Loucy (cell line): ENCODE measurements around the gene SIK3.

Source experiments
- H2AFZ ChIP-seq: fragments of 200-600 bp; sonication (generic); 2 replicates; pipeline ENCODE4 v1.6.0; 2016; ENCODE audit warnings: antibody characterized with exemption, mild to moderate bottlenecking, low read length, moderate library complexity
- H3F3A ChIP-seq: fragments of 200-600 bp; 2 replicates; pipeline ENCODE4 v1.6.0; 2016; ENCODE audit warnings: antibody characterized with exemption, low read depth, mild to moderate bottlenecking
- H3K27me3 ChIP-seq: fragments of 200-600 bp; sonication (generic); 2 replicates; pipeline ENCODE4 v1.6.1; 2014; ENCODE audit warnings: low read length, mild to moderate bottlenecking; ENCODE audit not compliant: insufficient read depth, poor library complexity, severe bottlenecking
- H3K36me3 ChIP-seq: fragments of 200-600 bp; sonication (generic); 2 replicates; pipeline ENCODE4 v1.6.1; 2016; ENCODE audit warnings: low read length; ENCODE audit not compliant: insufficient read depth
- H3K4me1 ChIP-seq: fragments of 200-600 bp; sonication (generic); 2 replicates; pipeline ENCODE4 v1.5.1; 2014; ENCODE audit warnings: low read length, mild to moderate bottlenecking; ENCODE audit not compliant: insufficient read depth, poor library complexity, severe bottlenecking
- H3K4me2 ChIP-seq: fragments of 200-600 bp; sonication (generic); 2 replicates; pipeline ENCODE4 v1.6.0; 2014; ENCODE audit warnings: antibody characterized with exemption, low read length, low read depth, mild to moderate bottlenecking; ENCODE audit not compliant: poor library complexity, severe bottlenecking
- H3K4me3 ChIP-seq: fragments of 200-600 bp; sonication (generic); 2 replicates; pipeline ENCODE4 v1.5.1; 2014; ENCODE audit warnings: low read length, mild to moderate bottlenecking, mixed read lengths; ENCODE audit not compliant: poor library complexity, severe bottlenecking
- H3K79me2 ChIP-seq: fragments of 200-600 bp; sonication (generic); 2 replicates; pipeline ENCODE4 v1.6.1; 2014; ENCODE audit warnings: low read length; ENCODE audit not compliant: insufficient read depth
- H3K9ac ChIP-seq: fragments of 200-600 bp; sonication (generic); 2 replicates; pipeline ENCODE4 v1.6.0; 2014; ENCODE audit warnings: mild to moderate bottlenecking, low read depth, low read length, moderate library complexity; ENCODE audit not compliant: poor library complexity, severe bottlenecking
- H3K9me2 ChIP-seq: fragments of 200-600 bp; sonication (generic); replicated peaks from 2 replicates; pipeline ENCODE4 v1.6.1; 2016; ENCODE audit warnings: low read depth, low read length, mixed read lengths
- H3K9me3 ChIP-seq: fragments of 200-600 bp; sonication (generic); 2 replicates; pipeline ENCODE4 v1.6.1; 2014; ENCODE audit warnings: mild to moderate bottlenecking, antibody characterized with exemption, low read length, low read depth; ENCODE audit not compliant: insufficient read depth
- H4K20me1 ChIP-seq: fragments of 200-600 bp; sonication (generic); 2 replicates; pipeline ENCODE4 v1.6.0; 2014; ENCODE audit warnings: antibody characterized with exemption, low read length, mild to moderate bottlenecking; ENCODE audit not compliant: insufficient read depth, poor library complexity, severe bottlenecking
- CTCF ChIP-seq: fragments of 200-600 bp; sonication (generic); conservative IDR thresholded peaks from 2 replicates; pipeline ENCODE4 v1.5.1; 2014; ENCODE audit warnings: mild to moderate bottlenecking, antibody characterized with exemption, low read length
- EZH2phosphoT487 ChIP-seq: fragments of 200-600 bp; IDR thresholded peaks from 2 replicates; pipeline ENCODE4 v1.6.1; 2018; ENCODE audit warnings: antibody characterized with exemption, mild to moderate bottlenecking, moderate library complexity, borderline replicate concordance

Gene SIK3

DNA sequence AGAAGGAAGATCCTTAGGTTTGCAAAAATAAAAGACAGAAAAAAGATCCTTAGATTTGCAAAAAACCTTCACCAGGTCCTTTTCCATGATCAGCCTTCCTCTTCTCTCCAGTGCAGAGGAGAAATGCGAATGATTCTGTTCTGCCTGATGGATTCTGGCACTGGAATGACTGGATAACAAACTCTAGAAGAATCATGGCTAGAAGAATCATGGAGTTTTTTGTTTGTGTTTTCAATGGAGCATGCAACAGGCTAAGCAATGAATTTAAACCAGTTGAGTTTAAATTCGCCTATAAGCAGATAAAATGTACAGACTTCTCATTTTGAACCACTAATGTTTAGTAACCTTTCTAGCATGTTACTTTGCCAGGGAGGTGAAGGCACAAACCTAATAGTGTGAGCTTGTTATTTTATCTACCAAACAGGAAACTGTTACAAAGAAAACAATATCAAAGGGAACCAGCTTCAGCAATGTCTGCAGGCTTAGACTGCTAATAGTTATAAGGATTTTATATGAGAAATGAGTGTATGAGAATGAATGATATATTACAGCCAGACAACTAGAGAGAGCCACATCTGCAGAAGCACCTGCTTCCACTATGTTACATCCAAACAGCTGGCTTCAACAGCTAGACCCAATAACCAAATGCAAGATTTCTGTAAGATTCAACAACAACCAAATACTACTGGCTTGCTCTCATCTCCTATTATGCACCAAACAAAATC is 196.1 kb downstream of the SIK3 start:
- Histone ChIP-seq H3K4me1 (peaks cover 19% of the 10 kb centered on the region), H3K9ac (no peak overlapping the region), H2AFZ (no peak overlapping the region), H3K9me3 (0 out of 2 replicates have a peak, but pooled peaks cover 2% of the 10 kb centered on the region), H3F3A (no peaks in the 10 kb centered on the region), H3K4me3 (no peak overlapping the region), H3K9me2 (no peaks in the 10 kb centered on the region), H4K20me1 (no peaks in the 10 kb centered on the region), H3K79me2 (no peaks in the 10 kb centered on the region), H3K4me2 (peak overlapping the region; percentile 19), H3K27me3 (no peaks in the 10 kb centered on the region), H3K36me3 (no peaks in the 10 kb centered on the region; the same call in 1 of the 2 replicates)
- no peak for TF ChIP-seq CTCF
- no peak for TF ChIP-seq EZH2phosphoT487

GRCh38 chr11:116901211-116901610 is 197.0 kb downstream of the SIK3 start:
- Histone ChIP-seq H3K9me3 (0 out of 2 replicates have a peak, but pooled peaks cover 2% of the 10 kb centered on the region), H3K9ac (no peak overlapping the region), H3K4me3 (no peak overlapping the region), H3K79me2 (no peaks in the 10 kb centered on the region), H3K27me3 (no peaks in the 10 kb centered on the region), H3F3A (no peaks in the 10 kb centered on the region), H3K4me1 (peaks cover 19% of the 10 kb centered on the region), H3K9me2 (no peaks in the 10 kb centered on the region), H3K4me2 (no peak overlapping the region), H2AFZ (no peak overlapping the region), H4K20me1 (no peaks in the 10 kb centered on the region), H3K36me3 (peaks cover 4% of the 10 kb centered on the region; the same call in 1 of the 2 replicates)
- TF ChIP-seq CTCF (no peak), EZH2phosphoT487 (no peak)

DNA sequence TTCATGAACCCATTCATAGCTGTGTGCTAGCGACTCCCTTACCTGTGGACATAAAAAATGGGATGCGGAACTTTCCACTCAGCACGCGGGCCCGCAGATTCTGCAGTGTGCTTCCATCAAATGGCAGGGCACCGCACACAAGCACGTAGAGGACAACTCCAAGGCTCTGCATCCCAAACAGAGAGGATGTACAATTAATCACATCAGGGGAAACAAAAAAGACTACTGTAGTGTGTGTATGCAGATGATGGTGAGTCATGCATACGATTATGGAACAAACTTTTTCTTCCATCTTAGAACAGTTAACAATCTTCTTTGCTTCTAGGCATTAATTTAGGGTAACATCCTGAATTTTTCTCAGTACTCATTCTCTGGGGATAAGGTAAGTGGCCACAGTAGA is 202.0 kb downstream of the SIK3 start:
- no peak overlapping the region for H3K9ac ChIP-seq
- no peaks in the 10 kb centered on the region for H3F3A ChIP-seq
- no peak overlapping the region for H3K4me2 ChIP-seq
- no peaks in the 10 kb centered on the region for H3K9me2 ChIP-seq
- H4K20me1 ChIP-seq, result no peaks in the 10 kb centered on the region
- H3K79me2 ChIP-seq, result no peaks in the 10 kb centered on the region
- TF ChIP-seq CTCF (no peak), EZH2phosphoT487 (no peak)
- H2AFZ ChIP-seq, result no peak overlapping the region
- peaks cover 28% of the 10 kb centered on the region; the same call in 1 of the 2 replicates for H3K36me3 ChIP-seq
- H3K4me1 ChIP-seq, result no peaks in the 10 kb centered on the region
- H3K9me3 ChIP-seq, result 0 out of 2 replicates have a peak, but pooled peaks cover 2% of the 10 kb centered on the region
- no peak overlapping the region for H3K4me3 ChIP-seq
- no peaks in the 10 kb centered on the region for H3K27me3 ChIP-seq
